Hepatocyte (in vitro differentiated cells): ENCODE measurements around the gene SYN1. TPM values are rescaled to one million over a fixed set of nuclear protein-coding genes. Genes with fewer than 3 reads are reported as not detected.

Experiments used
- DNase-seq: peaks from one replicate; pipeline ENCODE4 v3.0.0-alpha.2; 2016; ENCODE audit warnings: low spot score
- H2AFZ ChIP-seq: fragments of 200-600 bp; sonication (generic); 2 replicates; pipeline ENCODE4 v1.6.0; 2016; ENCODE audit warnings: antibody characterized with exemption, mild to moderate bottlenecking
- H3K27ac ChIP-seq: fragments of 200-600 bp; sonication (generic); 2 replicates; pipeline ENCODE4 v1.5.1; 2016; ENCODE audit warnings: mild to moderate bottlenecking
- H3K27me3 ChIP-seq: fragments of 200-600 bp; sonication (generic); 2 replicates; pipeline ENCODE4 v1.6.1; 2016
- H3K36me3 ChIP-seq: fragments of 200-600 bp; sonication (generic); replicated peaks from 2 replicates; pipeline ENCODE4 v1.5.1; 2016; ENCODE audit warnings: low read depth; ENCODE audit not compliant: insufficient read depth
- H3K4me1 ChIP-seq: fragments of 200-600 bp; sonication (generic); 2 replicates; pipeline ENCODE4 v1.5.1; 2016; ENCODE audit warnings: mild to moderate bottlenecking, moderate library complexity; ENCODE audit not compliant: insufficient read depth
- H3K4me2 ChIP-seq: fragments of 200-600 bp; sonication (generic); 2 replicates; pipeline ENCODE4 v1.6.0; 2016
- H3K4me3 ChIP-seq: fragments of 200-600 bp; sonication (generic); 2 replicates; pipeline ENCODE4 v1.5.1; 2016; ENCODE audit warnings: mild to moderate bottlenecking
- H3K79me2 ChIP-seq: fragments of 200-600 bp; sonication (generic); 2 replicates; pipeline ENCODE4 v1.6.0; 2017; ENCODE audit warnings: mild to moderate bottlenecking
- H3K9me2 ChIP-seq: fragments of 200-600 bp; sonication (generic); replicated peaks from 2 replicates; pipeline ENCODE4 v1.6.0; 2017; ENCODE audit warnings: mild to moderate bottlenecking; ENCODE audit not compliant: insufficient read depth
- H3K9me3 ChIP-seq: fragments of 200-600 bp; sonication (generic); 2 replicates; pipeline ENCODE4 v1.5.1; 2016; ENCODE audit warnings: low read depth, mild to moderate bottlenecking
- H4K20me1 ChIP-seq: fragments of 200-600 bp; sonication (generic); 2 replicates; pipeline ENCODE4 v1.6.0; 2016; ENCODE audit warnings: mild to moderate bottlenecking; ENCODE audit not compliant: insufficient read depth, poor library complexity, severe bottlenecking
- EZH2 ChIP-seq: fragments of 200-600 bp; sonication (generic); IDR thresholded peaks from 2 replicates; pipeline ENCODE4 v1.6.1; 2016; ENCODE audit warnings: antibody characterized with exemption, mild to moderate bottlenecking, borderline replicate concordance
- EZH2phosphoT487 ChIP-seq: fragments of 200-600 bp; sonication (generic); IDR thresholded peaks from one replicate; pipeline ENCODE4 v1.6.1; 2018; ENCODE audit warnings: antibody characterized with exemption, mild to moderate bottlenecking, low read depth, moderate library complexity; ENCODE audit not compliant: unreplicated experiment, severe bottlenecking
- WGBS: methylation state at CpG from one replicate; pipeline ENCODE4 v1.1.6; 2016; ENCODE audit warnings: low lambda C conversion rate; ENCODE audit errors: missing lambda C conversion rate; 5-methylcytosine and 5-hydroxymethylcytosine counted together
- polyA plus RNA-seq: library from polyadenylated mRNA; unstranded; fragments of >200 nt; fragmentation: Nextera tagmentation; extraction: Ambion mirVana; gene quantifications from 2 replicates; pipeline ENCODE4 v1.2.1, GENCODE V29; 2016
- total RNA-seq: library from RNA; depleted of rRNA; stranded (reverse); fragments of >200 nt; gene quantifications from 2 replicates; pipeline ENCODE4 v1.2.3, GENCODE V29; 2014
- TF ChIP-seq, protein P1 (sequence below): fragments of 200-600 bp; sonication (generic); IDR thresholded peaks from 2 replicates; pipeline ENCODE4 v1.5.1; 2016; ENCODE audit warnings: antibody characterized with exemption, mild to moderate bottlenecking; ENCODE audit not compliant: poor library complexity

Gene SYN1
- total and polyA plus RNA-seq, 2 experiments from 2014 or later: 0.43 to 3.7 TPM

DNA sequence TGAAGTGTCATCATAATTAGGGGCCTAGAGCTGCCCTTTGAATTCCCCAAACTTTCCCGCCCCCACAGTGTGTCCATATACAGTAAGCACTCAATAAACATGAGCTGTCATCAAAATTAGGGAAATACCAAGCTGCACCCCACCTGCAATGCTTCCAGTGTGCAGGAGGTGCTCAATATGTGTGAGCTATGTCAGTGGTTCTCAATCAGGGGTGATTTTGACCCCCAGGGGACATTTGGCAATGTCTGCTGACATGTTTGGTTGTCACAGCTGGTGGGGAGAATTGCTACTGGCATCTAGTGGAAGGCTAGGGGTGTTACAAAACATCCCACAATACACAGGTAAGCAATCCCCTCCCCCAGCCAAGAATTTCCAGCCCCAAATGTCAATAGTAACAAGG, 9.3 kb upstream of the SYN1 start:
- Histone ChIP-seq H3K9me3 (no peaks in the 10 kb centered on the region), H3K9me2 (no peaks in the 10 kb centered on the region), H3K27ac (no peak overlapping the region), H3K27me3 (no peaks in the 10 kb centered on the region), H2AFZ (no peak overlapping the region), H3K4me3 (no peak overlapping the region), H3K4me1 (no peaks in the 10 kb centered on the region), H4K20me1 (no peaks in the 10 kb centered on the region), H3K4me2 (no peak overlapping the region), H3K79me2 (no peaks in the 10 kb centered on the region), H3K36me3 (no peaks in the 10 kb centered on the region)
- 63% methylated on average over 1 of the region's 1 CpG for WGBS
- DNase-seq: no peak
- TF ChIP-seq, protein P1, sequence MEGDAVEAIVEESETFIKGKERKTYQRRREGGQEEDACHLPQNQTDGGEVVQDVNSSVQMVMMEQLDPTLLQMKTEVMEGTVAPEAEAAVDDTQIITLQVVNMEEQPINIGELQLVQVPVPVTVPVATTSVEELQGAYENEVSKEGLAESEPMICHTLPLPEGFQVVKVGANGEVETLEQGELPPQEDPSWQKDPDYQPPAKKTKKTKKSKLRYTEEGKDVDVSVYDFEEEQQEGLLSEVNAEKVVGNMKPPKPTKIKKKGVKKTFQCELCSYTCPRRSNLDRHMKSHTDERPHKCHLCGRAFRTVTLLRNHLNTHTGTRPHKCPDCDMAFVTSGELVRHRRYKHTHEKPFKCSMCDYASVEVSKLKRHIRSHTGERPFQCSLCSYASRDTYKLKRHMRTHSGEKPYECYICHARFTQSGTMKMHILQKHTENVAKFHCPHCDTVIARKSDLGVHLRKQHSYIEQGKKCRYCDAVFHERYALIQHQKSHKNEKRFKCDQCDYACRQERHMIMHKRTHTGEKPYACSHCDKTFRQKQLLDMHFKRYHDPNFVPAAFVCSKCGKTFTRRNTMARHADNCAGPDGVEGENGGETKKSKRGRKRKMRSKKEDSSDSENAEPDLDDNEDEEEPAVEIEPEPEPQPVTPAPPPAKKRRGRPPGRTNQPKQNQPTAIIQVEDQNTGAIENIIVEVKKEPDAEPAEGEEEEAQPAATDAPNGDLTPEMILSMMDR: no peak
- TF ChIP-seq EZH2: no peak
- no peak for TF ChIP-seq EZH2phosphoT487

DNA sequence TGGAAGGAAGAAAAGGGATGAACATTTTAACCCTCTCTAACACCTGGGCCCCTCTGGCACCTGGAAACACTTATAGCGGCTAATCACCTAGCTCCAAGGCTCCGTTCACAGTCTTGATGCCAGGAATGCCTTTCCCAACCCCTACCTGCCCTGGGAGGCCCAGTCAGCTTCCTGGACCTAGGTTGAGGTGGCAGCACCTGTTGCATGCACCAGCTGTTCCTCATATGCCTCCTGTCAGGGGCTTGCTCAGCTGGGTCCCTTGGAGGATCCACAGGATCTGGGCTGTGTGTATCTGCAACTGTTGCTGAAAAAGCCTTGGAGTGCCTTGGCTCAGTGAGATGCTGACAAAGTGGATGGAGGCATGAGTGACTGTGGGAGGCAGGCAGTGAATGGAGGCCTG, 5.7 kb upstream of the SYN1 start:
- no peaks in the 10 kb centered on the region for H4K20me1 ChIP-seq
- no peak overlapping the region for H3K27ac ChIP-seq
- H3K9me2 ChIP-seq: no peaks in the 10 kb centered on the region
- H3K9me3 ChIP-seq: no peaks in the 10 kb centered on the region
- TF ChIP-seq, protein P1: no peak
- TF ChIP-seq EZH2 (no peak), EZH2phosphoT487 (no peak)
- H3K4me2 ChIP-seq: no peak overlapping the region
- no peaks in the 10 kb centered on the region for H3K79me2 ChIP-seq
- 85% methylated on average over 2 of the region's 2 CpGs for WGBS
- H3K4me3 ChIP-seq: no peak overlapping the region
- no peaks in the 10 kb centered on the region for H3K4me1 ChIP-seq
- no peaks in the 10 kb centered on the region for H3K36me3 ChIP-seq
- no peak for DNase-seq
- no peak overlapping the region for H2AFZ ChIP-seq
- no peaks in the 10 kb centered on the region for H3K27me3 ChIP-seq

DNA sequence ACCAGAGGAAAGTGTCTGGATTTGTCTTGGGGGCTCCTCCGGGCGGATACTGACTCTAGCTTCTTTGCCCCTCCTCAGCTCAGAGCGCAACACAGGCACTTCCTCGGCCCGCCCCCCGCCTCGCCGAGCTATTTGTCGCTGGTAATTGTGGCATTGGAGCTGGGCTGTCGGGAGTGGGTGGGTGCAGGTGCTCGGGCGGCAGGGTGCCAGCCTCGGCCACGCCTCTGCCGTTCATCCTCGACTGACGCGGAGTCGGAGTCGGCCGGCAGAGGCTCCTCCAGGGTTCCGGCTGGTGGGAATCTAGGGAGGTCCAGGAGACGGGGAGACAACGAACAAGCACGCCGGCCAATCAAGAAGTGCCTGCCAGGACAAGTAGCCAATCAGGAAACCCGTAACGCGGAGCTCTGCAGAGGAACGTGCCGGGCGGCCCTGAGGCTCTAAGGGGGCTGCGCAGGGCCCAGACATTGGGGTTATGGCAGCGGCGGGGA, 3.9 kb upstream of the SYN1 start:
- H3K9me2 ChIP-seq: no peaks in the 10 kb centered on the region
- H3K9me3 ChIP-seq: no peaks in the 10 kb centered on the region
- H3K4me3 ChIP-seq: no peak overlapping the region
- no peaks in the 10 kb centered on the region for H3K36me3 ChIP-seq
- H3K79me2 ChIP-seq: no peaks in the 10 kb centered on the region
- no peak overlapping the region for H2AFZ ChIP-seq
- no peaks in the 10 kb centered on the region for H3K4me1 ChIP-seq
- TF ChIP-seq, protein P1: no peak
- TF ChIP-seq EZH2 (no peak), EZH2phosphoT487 (no peak)
- peak overlapping the region; percentile 77 for H3K4me2 ChIP-seq
- peak; percentile 75 for DNase-seq
- no peaks in the 10 kb centered on the region for H3K27me3 ChIP-seq
- H4K20me1 ChIP-seq: no peaks in the 10 kb centered on the region
- 49% methylated on average over 35 of the region's 35 CpGs for WGBS
- no peak overlapping the region for H3K27ac ChIP-seq

DNA sequence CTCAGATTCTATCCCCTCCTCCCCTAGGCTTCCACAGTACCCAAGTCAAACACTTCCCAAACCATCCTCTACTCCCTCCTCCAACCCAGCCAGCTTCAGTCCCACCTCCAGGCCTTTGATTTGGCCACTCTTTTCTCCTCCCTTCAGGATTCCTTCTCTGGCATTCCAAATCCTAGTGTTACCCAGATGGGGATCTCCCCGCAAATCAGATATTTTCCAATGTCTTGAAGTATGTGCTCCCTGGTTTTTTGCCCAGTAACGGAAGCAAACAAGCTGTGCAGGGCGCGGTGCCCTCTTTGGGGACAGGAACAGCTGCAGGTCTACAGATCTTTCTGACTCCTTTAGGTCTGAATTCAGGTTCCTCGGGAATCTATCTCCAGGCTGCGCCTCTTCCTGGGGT, 2.2 kb upstream of the SYN1 start:
- Histone ChIP-seq H3K4me2 (no peak overlapping the region), H3K79me2 (no peaks in the 10 kb centered on the region), H2AFZ (no peak overlapping the region), H3K27ac (no peak overlapping the region), H3K9me2 (no peaks in the 10 kb centered on the region), H3K4me3 (no peak overlapping the region), H3K27me3 (no peaks in the 10 kb centered on the region), H3K4me1 (no peaks in the 10 kb centered on the region), H4K20me1 (no peaks in the 10 kb centered on the region), H3K9me3 (no peaks in the 10 kb centered on the region), H3K36me3 (no peaks in the 10 kb centered on the region)
- 89% methylated on average over 6 of the region's 6 CpGs for WGBS
- DNase-seq: no peak
- TF ChIP-seq, protein P1: no peak
- TF ChIP-seq EZH2: no peak
- TF ChIP-seq EZH2phosphoT487: no peak
